HG02678 (cell line): ENCODE measurements around the gene CAPN8.

Experiments used
- ATAC-seq: cut with Tn5 transposase; IDR thresholded peaks from one replicate; pipeline ENCODE4 v1.9.1; 2021; ENCODE audit warnings: mild to moderate bottlenecking, moderate library complexity; ENCODE audit not compliant: unreplicated experiment

CAPN8 gene

GRCh38 chr1:223657978-223658377 lies 7.5 kb downstream of the CAPN8 start:
- no peak for ATAC-seq

GRCh38 chr1:223654083-223654482 lies 11.4 kb downstream of the CAPN8 start:
- no peak for ATAC-seq

- no peak for ATAC-seq
Observed at GRCh38 chr1:223653431-223653830, 12.1 kb downstream of the CAPN8 start.

- ATAC-seq: no peak
Observed at GRCh38 chr1:223653015-223653414, 12.5 kb downstream of the CAPN8 start.

- ATAC-seq: no peak
Observed at GRCh38 chr1:223652436-223652941, 13.0 kb downstream of the CAPN8 start.

- ATAC-seq: no peak
Observed at GRCh38 chr1:223651291-223651991, 14.1 kb downstream of the CAPN8 start.

- ATAC-seq: no peak
Observed at GRCh38 chr1:223650465-223650864, 15.0 kb downstream of the CAPN8 start.

GRCh38 chr1:223649222-223649621 lies 16.3 kb downstream of the CAPN8 start:
- ATAC-seq: no peak

- no peak for ATAC-seq
Observed at GRCh38 chr1:223647249-223647648, 18.3 kb downstream of the CAPN8 start.

GRCh38 chr1:223645903-223646302 lies 19.6 kb downstream of the CAPN8 start:
- no peak for ATAC-seq

- no peak for ATAC-seq
Observed at GRCh38 chr1:223642237-223642636, 23.3 kb downstream of the CAPN8 start.

GRCh38 chr1:223641523-223642039 lies 23.9 kb downstream of the CAPN8 start:
- no peak for ATAC-seq

GRCh38 chr1:223639331-223639749 lies 26.2 kb downstream of the CAPN8 start:
- no peak for ATAC-seq

- ATAC-seq: no peak
Observed at GRCh38 chr1:223635236-223635635, 30.3 kb downstream of the CAPN8 start.

GRCh38 chr1:223634423-223634822 lies 31.1 kb downstream of the CAPN8 start:
- ATAC-seq: no peak

GRCh38 chr1:223631956-223632355 lies 33.5 kb downstream of the CAPN8 start:
- ATAC-seq: no peak

- no peak for ATAC-seq
Observed at GRCh38 chr1:223631473-223631872, 34.0 kb downstream of the CAPN8 start.

GRCh38 chr1:223629126-223629457 lies 36.4 kb downstream of the CAPN8 start:
- no peak for ATAC-seq

- ATAC-seq: peak; percentile 66
Observed at GRCh38 chr1:223628233-223629125, 37.0 kb downstream of the CAPN8 start.

- no peak for ATAC-seq
Observed at GRCh38 chr1:223622132-223622842, 43.2 kb downstream of the CAPN8 start.

- peak; percentile 80 for ATAC-seq
Observed at GRCh38 chr1:223621312-223621734, 44.2 kb downstream of the CAPN8 start.
